ENCODE measurements around the gene TEX264.

Gene TEX264

GRCh38 chr3:51706788-51707731 is 36.0 kb downstream of the TEX264 start, which contains the start of gene GRM2:
GRM2 (plus strand) TSS chr3:51707068; CDS start chr3:51708984, 1,916 bp downstream.
- Mint-ChIP-seq H3K4me3 (peak within 1 kb of the TSS; percentile 80 to 85 (median 84)), H3K27me3 (ENCODE audit: low read depth) (peaks cover 39% of the 10 kb centered on the region), H3K27ac (no peak within 1 kb of the TSS), H3K9me3 (no peaks in the 10 kb centered on the region), H3K4me1 (peaks cover 4% of the 10 kb centered on the region), H3K36me3 (ENCODE audit: low read depth) (no peaks in the 10 kb centered on the region)
- TF ChIP-seq CTCF (IDR thresholded peaks at IDR 0.05; ENCODE audit: unreplicated experiment in 3 of 3) = peak in 1 of 3 experiments; percentile 5

- no peak for TF ChIP-seq CTCF (IDR thresholded peaks at IDR 0.05; ENCODE audit: unreplicated experiment in 3 of 3)
- peaks cover 4% of the 10 kb centered on the region for H3K4me1 Mint-ChIP-seq
- H3K9me3 Mint-ChIP-seq = no peaks in the 10 kb centered on the region
- H3K4me3 Mint-ChIP-seq = peak overlapping the region in 2 of 3 experiments; percentile 36 to 85
- no peak overlapping the region for H3K27ac Mint-ChIP-seq
- H3K27me3 Mint-ChIP-seq (ENCODE audit: low read depth) = peaks cover 39% of the 10 kb centered on the region
- H3K36me3 Mint-ChIP-seq (ENCODE audit: low read depth) = no peaks in the 10 kb centered on the region
Measured at GRCh38 chr3:51708216-51708845, 37.3 kb downstream of the TEX264 start.

- Mint-ChIP-seq H3K4me1 (peaks cover 4% of the 10 kb centered on the region), H3K27ac (no peak overlapping the region), H3K36me3 (ENCODE audit: low read depth) (no peaks in the 10 kb centered on the region), H3K27me3 (ENCODE audit: low read depth) (peaks cover 43% of the 10 kb centered on the region), H3K9me3 (no peaks in the 10 kb centered on the region), H3K4me3 (peak overlapping the region in 2 of 3 experiments; percentile 13 to 56)
- no peak for TF ChIP-seq CTCF (IDR thresholded peaks at IDR 0.05; ENCODE audit: unreplicated experiment in 3 of 3)
Measured at GRCh38 chr3:51709004-51709420, 38.0 kb downstream of the TEX264 start.

- no peaks in the 10 kb centered on the region for H3K36me3 Mint-ChIP-seq (ENCODE audit: low read depth)
Measured at GRCh38 chr3:51709675-51710074, 38.6 kb downstream of the TEX264 start.

GRCh38 chr3:51710631-51711351 is 39.7 kb downstream of the TEX264 start:
- Mint-ChIP-seq H3K36me3 (ENCODE audit: low read depth) (no peaks in the 10 kb centered on the region), H3K4me3 (no peak overlapping the region), H3K27ac (no peak overlapping the region), H3K9me3 (no peaks in the 10 kb centered on the region), H3K4me1 (peaks cover 4% of the 10 kb centered on the region), H3K27me3 (ENCODE audit: low read depth) (peaks cover 43% of the 10 kb centered on the region)
- TF ChIP-seq CTCF (IDR thresholded peaks at IDR 0.05; ENCODE audit: unreplicated experiment in 3 of 3) = peak in 1 of 3 experiments; percentile 9

More at GRCh38 chr3:51709675-51710074, 38.6 kb downstream of the TEX264 start:
- no peaks in the 10 kb centered on the region for H3K9me3 Mint-ChIP-seq
- peaks cover 41% of the 10 kb centered on the region for H3K27me3 Mint-ChIP-seq (ENCODE audit: low read depth)
- H3K27ac Mint-ChIP-seq = no peak overlapping the region
- H3K4me1 Mint-ChIP-seq = peaks cover 4% of the 10 kb centered on the region
- H3K4me3 Mint-ChIP-seq = no peak overlapping the region
- no peak for TF ChIP-seq CTCF (IDR thresholded peaks at IDR 0.05; ENCODE audit: unreplicated experiment in 3 of 3)
